HG03565 (cell line): Measurements from ENCODE around the gene PMF1.

ENCODE experiments used
- ATAC-seq: cut with Tn5 transposase; IDR thresholded peaks from one replicate; pipeline ENCODE4 v1.9.1; 2021; ENCODE audit warnings: mild to moderate bottlenecking, moderate library complexity; ENCODE audit not compliant: unreplicated experiment

PMF1 gene

GRCh38 chr1:156233426-156234127 is 20.8 kb downstream of the PMF1 start:
- ATAC-seq, result no peak

GRCh38 chr1:156236164-156236563 is 23.4 kb downstream of the PMF1 start:
- no peak for ATAC-seq

- ATAC-seq, result no peak
These were observed 25.4 kb downstream of the PMF1 start for GRCh38 chr1:156238248-156238647.

- no peak for ATAC-seq
These were observed 28.6 kb downstream of the PMF1 start for GRCh38 chr1:156241311-156241811.

GRCh38 chr1:156241926-156242325 is 29.1 kb downstream of the PMF1 start, which contains the start of gene BGLAP:
Gene BGLAP, plus strand, starts transcription at chr1:156242184. Its CDS starts 48 bp downstream, at chr1:156242232.
- no peak for ATAC-seq

- ATAC-seq, result no peak
These were observed 29.9 kb downstream of the PMF1 start for GRCh38 chr1:156242738-156243137.

- ATAC-seq, result no peak
These were observed 31.3 kb downstream of the PMF1 start for GRCh38 chr1:156244126-156244525.

GRCh38 chr1:156244712-156245111 is 31.9 kb downstream of the PMF1 start:
- no peak for ATAC-seq

GRCh38 chr1:156245451-156246232 is 32.8 kb downstream of the PMF1 start:
- ATAC-seq, result no peak

- ATAC-seq, result no peak
These were observed 33.5 kb downstream of the PMF1 start for GRCh38 chr1:156246241-156246780.

GRCh38 chr1:156246781-156247459 is 34.1 kb downstream of the PMF1 start:
- no peak for ATAC-seq

GRCh38 chr1:156247460-156248322 is 34.9 kb downstream of the PMF1 start, which contains the start of gene PAQR6:
Gene PAQR6, minus strand, starts transcription at chr1:156248056. Its CDS starts 1,325 bp downstream, at chr1:156246731.
- ATAC-seq, result no peak

GRCh38 chr1:156248323-156248683 is 35.5 kb downstream of the PMF1 start:
- ATAC-seq, result no peak

- no peak for ATAC-seq
These were observed 36.8 kb downstream of the PMF1 start for GRCh38 chr1:156249593-156249992.

- no peak for ATAC-seq
These were observed 38.7 kb downstream of the PMF1 start for GRCh38 chr1:156251527-156251926.

GRCh38 chr1:156253634-156254033 is 40.8 kb downstream of the PMF1 start:
- ATAC-seq, result no peak

- no peak for ATAC-seq
These were observed 44.9 kb downstream of the PMF1 start for GRCh38 chr1:156257711-156258110.

GRCh38 chr1:156258859-156259258 is 46.1 kb downstream of the PMF1 start:
- ATAC-seq, result no peak

- ATAC-seq, result no peak
These were observed 47.0 kb downstream of the PMF1 start for GRCh38 chr1:156259805-156260204.

GRCh38 chr1:156260896-156261295 is 48.1 kb downstream of the PMF1 start:
- no peak for ATAC-seq
